K562 (cell line): ENCODE data around the gene IL27RA. TPM values are rescaled to one million over a fixed set of nuclear protein-coding genes. Genes with fewer than 3 reads are reported as not detected.

Experiments
- ARID3B ChIP-seq: fragments of 250-450 bp; sonication (Bioruptor Pico); IDR thresholded peaks from 2 replicates; pipeline ENCODE4 v1.4.0; 2020; ENCODE audit warnings: borderline replicate concordance
- ARID4B ChIP-seq: sonication (generic); formaldehyde crosslinking; IDR thresholded peaks from 2 replicates; pipeline ENCODE4 v1.8.0; 2022; ENCODE audit warnings: mild to moderate bottlenecking, missing genetic modification reagents
- IFI16 ChIP-seq: fragments of 250-450 bp; sonication (Bioruptor Pico); IDR thresholded peaks from 2 replicates; pipeline ENCODE4 v2.1.2; 2022; ENCODE audit warnings: mild to moderate bottlenecking, inconsistent platforms
- POLR2G ChIP-seq: fragments of 200-400 bp; formaldehyde crosslinking; IDR thresholded peaks from 2 replicates; pipeline ENCODE4 v1.6.1; 2017; ENCODE audit warnings: low read depth, mild to moderate bottlenecking, antibody characterized with exemption, low read length, moderate library complexity
- PYGO2 ChIP-seq: fragments of 450-650 bp; IDR thresholded peaks from 2 replicates; pipeline ENCODE4 v1.6.1; 2016; ENCODE audit warnings: mild to moderate bottlenecking, missing genetic modification characterization, moderate library complexity, missing compliant biosample characterization
- ZBTB33 ChIP-seq: sonication (generic); formaldehyde crosslinking; IDR thresholded peaks from 2 replicates; pipeline ENCODE4 v1.8.1; 2023; ENCODE audit warnings: mild to moderate bottlenecking, missing genetic modification reagents
- ZNF778 ChIP-seq: fragments of 450-650 bp; formaldehyde crosslinking; IDR thresholded peaks from 2 replicates; pipeline ENCODE4 v1.4.0; 2020; ENCODE audit warnings: mild to moderate bottlenecking, moderate library complexity
- polyA plus RNA-seq, 8 experiments: library from polyadenylated mRNA; depleted of rRNA in 4 of 8; stranded (reverse) in 5 of 8; unstranded in 3 of 8; fragments of >200 nt; fragmentation: Nextera tagmentation in 2 of 8; fragmentation: Illumina TruSeq in 1 of 8; extraction: Ambion mirVana in 2 of 8; extraction: Trizol in 1 of 8; gene quantifications; 2 replicates each; pipeline versions ENCODE4 v1.2.1 to v1.2.3, GENCODE V29; 2011 to 2014; ENCODE audit warnings: inconsistent platforms in 1 of 8, missing spikeins in 1 of 8
- total RNA-seq, 7 experiments: library from RNA; depleted of rRNA in 6 of 7; stranded (reverse); fragments of >200 nt in 6 of 7; fragmentation: Illumina TruSeq in 2 of 7; extraction: Trizol in 2 of 7; gene quantifications; 2 replicates each; pipeline versions ENCODE4 v1.2.1 to v1.2.3, GENCODE V29; 2011 to 2021; ENCODE audit warnings: low replicate concordance in 1 of 7
- TF ChIP-seq, protein P1 (sequence below), 2 experiments: fragments of 450-650 bp; IDR thresholded peaks; 2 replicates each; pipeline ENCODE4 v1.6.1; 2016; ENCODE audit warnings: mild to moderate bottlenecking in 2 of 2, borderline replicate concordance in 1 of 2, low read depth in 1 of 2, moderate library complexity in 1 of 2

Gene IL27RA
- total and polyA plus RNA-seq, 9 of the 15 experiments (the other 6 are each of a cell fraction or from before 2014, with no cell fraction given), result 1.9 to 15.9 (median 12.0) TPM

DNA sequence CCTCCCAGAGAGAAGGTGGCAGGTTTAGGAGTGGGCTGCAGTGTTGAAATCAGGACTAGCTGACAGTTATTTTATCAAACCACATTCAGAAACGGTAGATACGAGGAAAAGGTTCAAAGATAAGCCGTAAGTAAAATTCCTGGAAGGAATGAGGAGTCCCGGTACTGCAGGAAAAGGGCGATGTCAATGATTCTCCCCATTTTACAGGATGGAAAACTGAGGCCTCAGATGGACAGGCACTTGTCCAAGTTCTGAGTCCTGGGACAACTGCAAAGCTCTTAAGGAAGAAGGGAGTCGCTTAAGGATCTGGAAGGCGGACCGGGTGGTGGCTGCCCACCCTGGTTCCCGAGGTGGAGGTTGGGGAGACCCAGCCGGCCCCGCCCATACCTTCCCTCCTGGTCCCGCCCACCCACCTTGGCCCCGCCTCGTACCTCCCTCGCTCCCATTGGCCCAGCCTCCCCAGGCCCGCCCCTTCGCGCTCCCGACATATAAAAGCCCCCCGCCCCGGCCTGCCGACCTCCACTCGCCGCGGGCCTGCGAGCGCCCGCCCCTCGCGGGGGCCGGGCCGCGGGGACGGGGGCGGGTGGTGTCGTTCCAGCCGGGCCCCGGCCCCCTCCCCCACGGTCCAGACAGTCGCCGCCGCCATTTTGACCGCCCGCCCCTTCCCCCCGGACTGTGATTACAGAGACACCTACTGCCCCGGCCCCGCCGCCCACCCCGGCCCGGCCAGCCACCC lies 26.0 kb upstream of the IL27RA start (continued):
- TF ChIP-seq, protein P1, sequence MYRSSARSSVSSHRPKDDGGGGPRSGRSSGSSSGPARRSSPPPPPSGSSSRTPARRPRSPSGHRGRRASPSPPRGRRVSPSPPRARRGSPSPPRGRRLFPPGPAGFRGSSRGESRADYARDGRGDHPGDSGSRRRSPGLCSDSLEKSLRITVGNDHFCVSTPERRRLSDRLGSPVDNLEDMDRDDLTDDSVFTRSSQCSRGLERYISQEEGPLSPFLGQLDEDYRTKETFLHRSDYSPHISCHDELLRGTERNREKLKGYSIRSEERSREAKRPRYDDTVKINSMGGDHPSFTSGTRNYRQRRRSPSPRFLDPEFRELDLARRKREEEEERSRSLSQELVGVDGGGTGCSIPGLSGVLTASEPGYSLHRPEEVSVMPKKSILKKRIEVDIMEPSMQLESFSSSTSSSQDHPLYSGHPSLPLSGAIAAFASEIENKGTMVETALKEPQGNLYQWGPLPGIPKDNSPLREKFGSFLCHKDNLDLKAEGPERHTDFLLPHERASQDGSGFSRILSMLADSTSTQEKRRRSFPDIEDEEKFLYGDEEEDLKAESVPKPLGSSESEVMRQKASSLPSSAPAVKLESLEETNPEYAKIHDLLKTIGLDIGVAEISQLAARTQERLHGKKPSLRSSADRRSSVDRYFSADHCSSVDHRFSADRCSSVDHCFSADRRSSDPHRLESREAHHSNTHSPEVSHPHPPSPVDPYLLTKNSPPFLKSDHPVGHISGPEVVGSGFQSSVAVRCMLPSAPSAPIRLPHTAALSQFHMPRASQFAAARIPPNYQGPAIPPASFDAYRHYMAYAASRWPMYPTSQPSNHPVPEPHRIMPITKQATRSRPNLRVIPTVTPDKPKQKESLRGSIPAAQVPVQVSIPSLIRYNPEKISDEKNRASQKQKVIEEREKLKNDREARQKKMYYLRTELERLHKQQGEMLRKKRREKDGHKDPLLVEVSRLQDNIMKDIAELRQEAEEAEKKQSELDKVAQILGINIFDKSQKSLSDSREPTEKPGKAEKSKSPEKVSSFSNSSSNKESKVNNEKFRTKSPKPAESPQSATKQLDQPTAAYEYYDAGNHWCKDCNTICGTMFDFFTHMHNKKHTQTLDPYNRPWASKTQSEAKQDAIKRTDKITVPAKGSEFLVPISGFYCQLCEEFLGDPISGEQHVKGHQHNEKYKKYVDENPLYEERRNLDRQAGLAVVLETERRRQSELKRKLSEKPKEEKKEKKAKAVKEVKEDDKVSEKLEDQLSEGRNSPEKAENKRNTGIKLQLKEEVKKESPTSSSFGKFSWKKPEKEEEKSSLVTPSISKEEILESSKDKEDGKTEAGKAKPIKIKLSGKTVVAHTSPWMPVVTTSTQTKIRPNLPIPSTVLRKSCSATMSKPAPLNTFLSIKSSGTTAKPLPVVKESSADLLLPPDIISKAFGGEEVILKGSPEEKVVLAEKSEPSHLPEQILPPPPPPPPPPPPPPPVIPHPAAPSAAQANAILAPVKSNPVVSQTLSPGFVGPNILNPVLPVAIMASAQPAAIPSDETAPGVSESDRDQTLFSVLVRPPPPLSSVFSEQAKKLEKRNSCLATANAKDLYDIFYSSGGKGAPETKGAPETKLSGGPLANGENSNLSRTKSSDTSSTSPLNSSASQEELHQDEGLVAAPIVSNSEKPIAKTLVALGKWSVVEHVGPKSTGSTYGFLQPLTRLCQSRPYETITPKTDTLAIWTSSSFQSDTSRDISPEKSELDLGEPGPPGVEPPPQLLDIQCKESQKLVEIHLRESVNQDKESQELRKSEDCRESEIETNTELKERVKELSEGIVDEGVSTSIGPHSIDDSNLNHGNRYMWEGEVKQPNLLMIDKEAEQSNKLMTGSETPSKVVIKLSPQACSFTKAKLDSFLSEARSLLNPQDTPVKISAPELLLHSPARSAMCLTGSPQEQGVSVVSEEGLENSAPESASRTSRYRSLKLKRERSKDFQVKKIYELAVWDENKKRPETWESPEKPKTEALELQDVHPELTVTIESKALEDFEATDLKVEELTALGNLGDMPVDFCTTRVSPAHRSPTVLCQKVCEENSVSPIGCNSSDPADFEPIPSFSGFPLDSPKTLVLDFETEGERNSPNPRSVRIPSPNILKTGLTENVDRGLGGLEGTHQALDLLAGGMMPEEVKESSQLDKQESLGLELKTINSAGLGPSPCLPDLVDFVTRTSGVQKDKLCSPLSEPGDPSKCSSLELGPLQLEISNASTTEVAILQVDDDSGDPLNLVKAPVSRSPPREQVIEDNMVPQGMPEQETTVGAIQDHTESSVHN (IDR thresholded peaks at IDR 0.05; ENCODE audit: borderline replicate concordance in 1 of 2, low read depth in 1 of 2), result no peak; a peak in 1 of 4 replicates
- TF ChIP-seq PYGO2, result no peak
- TF ChIP-seq POLR2G, result peak; percentile 94
- TF ChIP-seq ZBTB33 (CRISPR knock-in tag), result peak; percentile 73
- TF ChIP-seq ARID3B (CRISPR knock-in tag), result no peak
- peak; percentile 50; the same call in 1 of the 2 replicates for TF ChIP-seq ARID4B (CRISPR knock-in tag)
- no peak for TF ChIP-seq ZNF778
- TF ChIP-seq IFI16, result no peak
